ENCODE results near the gene CCNL1.

DNA sequence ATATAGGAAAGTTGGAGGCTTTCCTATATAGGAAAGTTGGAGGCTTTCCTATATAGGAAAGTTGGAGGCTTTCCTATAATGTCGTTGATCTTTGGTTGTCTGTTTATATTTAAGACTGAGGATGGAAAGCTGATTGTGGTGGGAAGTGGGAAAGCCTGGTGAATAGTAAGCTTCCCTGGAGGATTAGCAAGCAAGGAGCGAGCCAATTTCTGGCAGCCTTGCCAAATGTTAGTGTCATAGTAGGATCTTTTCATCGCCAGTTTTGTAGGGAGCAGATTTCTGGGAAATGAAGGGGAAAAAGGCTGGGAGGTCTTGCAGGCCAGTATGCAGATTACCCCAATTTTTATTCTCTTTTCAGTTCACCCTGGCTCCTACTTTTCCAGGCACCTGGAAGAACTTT is 39.9 kb upstream of the CCNL1 start:
- TF ChIP-seq BHLHE40 (IDR thresholded peaks at IDR 0.05; ENCODE audit: borderline replicate concordance) (no peak), FOXK2 (IDR thresholded peaks at IDR 0.05) (no peak), ELF4 (IDR thresholded peaks at IDR 0.05) (no peak), SP1 (IDR thresholded peaks at IDR 0.05) (no peak), ARNT (IDR thresholded peaks at IDR 0.05) (no peak), L3MBTL2 (conservative IDR thresholded peaks at IDR 0.05) (no peak), FOXA1 (IDR thresholded peaks at IDR 0.05) (no peak)

Data from HEK293T (cell line).